ENCODE results near the gene SYT6. TPM values are rescaled to one million over a fixed set of nuclear protein-coding genes. Genes with fewer than 3 reads are reported as not detected.

SYT6 gene, protein sequence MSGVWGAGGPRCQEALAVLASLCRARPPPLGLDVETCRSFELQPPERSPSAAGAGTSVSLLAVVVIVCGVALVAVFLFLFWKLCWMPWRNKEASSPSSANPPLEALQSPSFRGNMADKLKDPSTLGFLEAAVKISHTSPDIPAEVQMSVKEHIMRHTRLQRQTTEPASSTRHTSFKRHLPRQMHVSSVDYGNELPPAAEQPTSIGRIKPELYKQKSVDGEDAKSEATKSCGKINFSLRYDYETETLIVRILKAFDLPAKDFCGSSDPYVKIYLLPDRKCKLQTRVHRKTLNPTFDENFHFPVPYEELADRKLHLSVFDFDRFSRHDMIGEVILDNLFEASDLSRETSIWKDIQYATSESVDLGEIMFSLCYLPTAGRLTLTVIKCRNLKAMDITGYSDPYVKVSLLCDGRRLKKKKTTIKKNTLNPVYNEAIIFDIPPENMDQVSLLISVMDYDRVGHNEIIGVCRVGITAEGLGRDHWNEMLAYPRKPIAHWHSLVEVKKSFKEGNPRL
- not detected for polyA plus RNA-seq

DNA sequence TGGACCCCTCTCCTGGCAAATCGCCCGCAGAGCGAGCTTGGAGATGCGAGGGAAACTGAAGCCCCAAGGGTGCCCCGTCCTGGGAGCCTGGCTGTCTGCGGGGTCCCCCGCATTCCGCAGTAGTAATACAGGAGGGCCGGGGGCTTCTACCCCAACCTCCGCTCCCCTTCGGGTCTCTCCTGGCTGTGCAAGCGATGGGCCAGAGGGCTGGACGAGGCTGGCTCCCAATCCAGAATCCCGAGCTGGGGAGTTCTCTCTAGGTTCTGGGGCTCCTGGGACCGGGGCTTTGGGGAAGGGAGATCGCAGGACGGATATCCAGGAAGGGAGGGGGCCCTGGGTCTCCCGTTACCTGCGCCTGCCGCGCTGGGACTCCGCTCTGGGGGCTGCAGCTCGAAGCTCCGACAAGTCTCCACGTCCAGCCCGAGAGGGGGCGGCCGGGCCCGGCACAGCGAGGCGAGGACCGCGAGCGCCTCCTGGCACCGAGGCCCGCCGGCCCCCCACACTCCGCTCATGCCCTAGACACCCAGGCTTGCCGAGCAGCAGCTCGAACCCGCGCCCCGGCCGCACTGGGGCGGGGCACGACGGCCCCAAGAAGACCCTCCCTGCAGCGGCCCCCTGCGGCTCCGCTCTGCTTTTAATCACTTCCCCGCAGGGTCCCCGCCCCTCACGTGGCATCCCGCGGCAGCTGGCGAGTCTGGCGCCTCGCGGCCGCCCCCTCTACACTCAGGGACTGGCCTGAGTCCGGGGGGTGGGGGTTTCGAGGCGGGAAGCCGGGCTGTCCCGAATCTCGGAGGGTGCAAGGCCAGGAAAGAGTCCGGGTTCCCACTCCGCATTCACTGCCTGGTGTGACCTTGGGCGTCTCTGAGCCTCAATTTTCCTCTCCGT lies at the start of gene SYT6:
Gene SYT6 (minus strand): TSS at position 609 of the 885 bp plus-strand sequence. CDS start 97 bp downstream, at position 512.
- H3K4me3 ChIP-seq (ENCODE audit: low read depth in 1 of 2, low read length in 2 of 2) = peak within 1 kb of the TSS in 1 of 2 donors; percentile 20
- peaks cover 9 to 11% of the 10 kb centered on the region in 2 donors for H3K4me1 ChIP-seq (ENCODE audit: control insufficient read depth in 2 of 2, insufficient read depth in 2 of 2, low read length in 1 of 2)
- WGBS, 2 donors = 2 to 3% methylated on average over 54 to 70 of the region's 70 CpGs

DNA sequence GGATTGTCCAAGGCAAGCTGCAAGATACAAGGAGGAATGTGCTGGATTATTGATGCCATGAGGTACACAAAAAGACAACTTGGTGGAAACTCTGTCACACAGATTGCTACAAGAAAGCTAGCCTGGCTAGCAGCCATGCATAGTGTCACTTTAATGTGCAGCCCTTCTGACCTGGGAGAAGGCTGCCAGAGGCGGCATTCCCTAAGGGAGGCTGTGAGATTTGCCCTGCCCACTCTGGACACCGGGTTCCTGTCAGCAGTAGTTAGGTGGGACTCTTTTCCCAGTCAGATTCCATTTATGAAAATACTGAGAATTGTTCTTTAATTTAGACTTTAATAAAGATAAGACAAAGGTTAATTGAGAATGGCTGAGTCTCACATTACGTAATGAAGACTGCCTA lies 47.8 kb upstream of the SYT6 start:
- Histone ChIP-seq H3K4me1 (ENCODE audit: control insufficient read depth in 2 of 2, insufficient read depth in 2 of 2, low read length in 1 of 2) (no peaks in the 10 kb centered on the region), H3K27ac (ENCODE audit: low read depth in 2 of 2, low read length in 1 of 2) (no peak overlapping the region), H3K9me3 (ENCODE audit: control insufficient read depth in 2 of 2, insufficient read depth in 1 of 2, low read depth in 1 of 2, low read length in 1 of 2) (no peaks in the 10 kb centered on the region), H3K27me3 (ENCODE audit: control insufficient read depth in 1 of 2, insufficient read depth in 2 of 2, low read length in 2 of 2) (peaks cover 0 to 2% of the 10 kb centered on the region in 2 donors), H3K36me3 (ENCODE audit: control insufficient read depth in 2 of 2, insufficient read depth in 2 of 2, low read length in 1 of 2) (no peaks in the 10 kb centered on the region), H3K4me3 (ENCODE audit: low read depth in 1 of 2, low read length in 2 of 2) (no peak overlapping the region)
- 57 to 60% methylated on average over 3 of the region's 3 CpGs for WGBS, 2 donors

More for the DNA sequence above, at the start of gene SYT6:
- Histone ChIP-seq H3K27ac (ENCODE audit: low read depth in 2 of 2, low read length in 1 of 2) (no peak within 1 kb of the TSS), H3K36me3 (ENCODE audit: control insufficient read depth in 2 of 2, insufficient read depth in 2 of 2, low read length in 1 of 2) (peaks cover 0 to 3% of the 10 kb centered on the region in 2 donors), H3K27me3 (ENCODE audit: control insufficient read depth in 1 of 2, insufficient read depth in 2 of 2, low read length in 2 of 2) (peaks cover 9 to 44% of the 10 kb centered on the region in 2 donors), H3K9me3 (ENCODE audit: control insufficient read depth in 2 of 2, insufficient read depth in 1 of 2, low read depth in 1 of 2, low read length in 1 of 2) (no peaks in the 10 kb centered on the region)

DNA sequence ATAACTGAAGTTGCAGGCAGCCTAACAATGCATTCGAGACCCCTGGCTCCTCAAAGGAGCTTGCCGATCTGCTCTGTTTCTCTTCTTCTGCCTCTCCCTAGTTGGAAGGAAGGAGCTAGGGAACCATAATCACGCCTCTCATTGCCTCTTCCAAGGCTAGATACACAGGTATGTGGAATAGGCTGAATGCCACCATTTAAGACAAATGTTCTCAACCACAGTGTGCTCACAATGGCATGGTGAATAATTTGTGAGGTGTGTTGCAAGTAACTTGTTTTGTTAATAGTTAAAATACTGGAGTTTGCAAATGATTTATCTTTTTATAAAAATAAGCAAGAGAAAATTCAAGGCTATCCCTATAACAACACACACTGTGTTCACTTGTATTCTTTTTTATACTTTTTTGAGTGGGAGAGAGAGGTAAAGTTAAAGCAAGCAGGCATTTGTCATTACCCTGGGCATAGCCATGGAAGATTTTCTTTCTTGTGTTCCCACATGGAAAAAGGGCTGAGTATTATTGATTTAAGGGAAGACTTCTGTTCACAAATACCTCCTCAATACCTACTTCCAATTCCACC lies 45.4 kb upstream of the SYT6 start:
- no peak overlapping the region for H3K27ac ChIP-seq (ENCODE audit: low read depth in 2 of 2, low read length in 1 of 2)
- H3K36me3 ChIP-seq (ENCODE audit: control insufficient read depth in 2 of 2, insufficient read depth in 2 of 2, low read length in 1 of 2) = no peaks in the 10 kb centered on the region
- H3K4me3 ChIP-seq (ENCODE audit: low read depth in 1 of 2, low read length in 2 of 2) = no peak overlapping the region
- H3K9me3 ChIP-seq (ENCODE audit: control insufficient read depth in 2 of 2, insufficient read depth in 1 of 2, low read depth in 1 of 2, low read length in 1 of 2) = no peaks in the 10 kb centered on the region
- peaks cover 0 to 2% of the 10 kb centered on the region in 2 donors for H3K27me3 ChIP-seq (ENCODE audit: control insufficient read depth in 1 of 2, insufficient read depth in 2 of 2, low read length in 2 of 2)
- no peaks in the 10 kb centered on the region for H3K4me1 ChIP-seq (ENCODE audit: control insufficient read depth in 2 of 2, insufficient read depth in 2 of 2, low read length in 1 of 2)
- WGBS, 2 donors = 78 to 79% methylated on average over 3 of the region's 3 CpGs

DNA sequence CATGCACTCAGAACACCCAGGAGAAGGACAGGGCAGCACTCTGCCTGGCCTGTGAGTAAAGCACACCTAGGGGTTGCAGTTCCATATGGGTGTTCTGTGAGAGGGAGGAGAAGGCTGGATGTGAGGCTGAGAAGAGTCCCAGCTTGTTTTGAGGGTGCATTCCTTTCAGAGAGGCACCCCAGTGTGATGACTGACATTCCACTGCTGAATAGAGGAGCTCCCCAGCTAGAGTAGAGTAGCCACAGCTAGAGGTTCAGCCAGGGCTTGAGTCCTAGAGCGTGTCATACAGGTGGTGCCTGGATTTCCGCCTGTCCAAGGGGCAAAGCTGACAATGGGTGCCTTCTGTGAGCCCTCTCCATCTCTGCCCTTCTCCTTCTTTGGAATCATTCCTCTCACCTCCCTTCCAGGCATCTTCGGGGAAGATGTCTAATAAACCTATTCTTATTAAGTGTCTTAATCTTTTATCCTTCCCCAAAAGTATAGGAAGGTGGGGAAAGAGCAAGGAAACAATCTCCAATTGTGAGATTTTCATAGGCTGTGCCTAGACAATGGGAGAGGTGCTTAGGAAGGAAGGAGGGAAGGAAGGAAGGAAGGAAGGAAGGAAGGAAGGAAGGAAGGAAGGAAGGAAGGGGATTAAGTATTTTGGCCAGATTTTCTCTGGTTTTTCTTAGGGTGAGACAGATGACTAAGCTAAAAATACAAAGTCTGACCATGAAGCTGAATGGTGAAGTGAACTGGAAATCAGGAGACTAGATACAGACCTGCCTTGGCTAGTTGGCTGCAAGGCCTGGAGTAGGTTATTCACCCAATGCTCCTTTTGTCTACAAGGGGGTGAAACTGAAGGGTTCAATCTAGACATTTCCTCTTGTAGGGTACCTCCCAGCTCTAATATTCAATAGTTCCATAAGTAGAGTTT lies 43.6 kb upstream of the SYT6 start:
- no peaks in the 10 kb centered on the region for H3K36me3 ChIP-seq (ENCODE audit: control insufficient read depth in 2 of 2, insufficient read depth in 2 of 2, low read length in 1 of 2)
- no peaks in the 10 kb centered on the region for H3K9me3 ChIP-seq (ENCODE audit: control insufficient read depth in 2 of 2, insufficient read depth in 1 of 2, low read depth in 1 of 2, low read length in 1 of 2)
- 71 to 79% methylated on average over 3 of the region's 3 CpGs for WGBS, 2 donors
- H3K4me3 ChIP-seq (ENCODE audit: low read depth in 1 of 2, low read length in 2 of 2) = no peak overlapping the region
- H3K27ac ChIP-seq (ENCODE audit: low read depth in 2 of 2, low read length in 1 of 2) = no peak overlapping the region
- H3K27me3 ChIP-seq (ENCODE audit: control insufficient read depth in 1 of 2, insufficient read depth in 2 of 2, low read length in 2 of 2) = no peaks in the 10 kb centered on the region
- no peaks in the 10 kb centered on the region for H3K4me1 ChIP-seq (ENCODE audit: control insufficient read depth in 2 of 2, insufficient read depth in 2 of 2, low read length in 1 of 2)

DNA sequence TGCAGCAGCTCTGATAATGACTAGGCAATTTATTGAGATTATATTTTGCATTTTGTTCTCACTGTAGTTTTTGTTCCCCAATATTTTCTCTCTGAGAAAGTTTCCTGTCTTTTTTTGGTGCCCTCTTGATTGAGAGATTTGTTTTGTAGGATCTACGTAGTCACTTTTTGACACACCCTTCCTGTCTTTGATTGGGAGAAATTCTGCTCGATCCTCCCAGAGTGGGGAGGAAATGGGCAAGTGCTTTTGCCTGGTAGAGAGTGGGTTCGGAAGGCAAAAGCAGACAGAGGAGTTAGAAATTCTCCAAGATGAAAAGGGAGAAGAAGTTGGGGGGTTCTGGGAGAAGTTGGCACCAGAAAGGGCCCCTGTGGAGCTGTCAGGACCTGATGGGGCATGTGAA lies 42.1 kb upstream of the SYT6 start:
- Histone ChIP-seq H3K36me3 (ENCODE audit: control insufficient read depth in 2 of 2, insufficient read depth in 2 of 2, low read length in 1 of 2) (no peaks in the 10 kb centered on the region), H3K27me3 (ENCODE audit: control insufficient read depth in 1 of 2, insufficient read depth in 2 of 2, low read length in 2 of 2) (no peaks in the 10 kb centered on the region), H3K4me3 (ENCODE audit: low read depth in 1 of 2, low read length in 2 of 2) (no peak overlapping the region), H3K9me3 (ENCODE audit: control insufficient read depth in 2 of 2, insufficient read depth in 1 of 2, low read depth in 1 of 2, low read length in 1 of 2) (no peaks in the 10 kb centered on the region), H3K27ac (ENCODE audit: low read depth in 2 of 2, low read length in 1 of 2) (no peak overlapping the region), H3K4me1 (ENCODE audit: control insufficient read depth in 2 of 2, insufficient read depth in 2 of 2, low read length in 1 of 2) (no peaks in the 10 kb centered on the region)
- WGBS, 2 donors = 40 to 55% methylated on average over 3 of the region's 3 CpGs

DNA sequence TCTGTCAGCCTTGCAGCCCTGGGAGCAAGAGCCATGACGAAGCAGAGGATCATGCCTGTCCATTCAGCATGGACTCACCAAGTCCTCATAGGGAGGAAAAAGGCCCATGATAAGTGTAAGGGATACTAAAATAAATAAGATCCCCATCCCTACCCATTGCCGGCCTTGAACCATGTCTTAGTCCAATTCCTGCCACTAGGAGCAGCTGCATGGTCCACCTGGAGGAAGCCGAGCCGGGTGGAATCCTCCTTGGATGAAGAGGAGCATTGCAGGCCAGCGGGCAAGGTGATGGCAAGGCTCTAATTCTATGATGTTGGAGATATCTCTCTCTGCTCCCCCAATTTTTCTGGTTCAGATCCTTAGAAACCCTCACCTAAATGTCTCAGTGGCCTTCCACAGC lies 38.7 kb upstream of the SYT6 start:
- no peaks in the 10 kb centered on the region for H3K27me3 ChIP-seq (ENCODE audit: control insufficient read depth in 1 of 2, insufficient read depth in 2 of 2, low read length in 2 of 2)
- H3K4me3 ChIP-seq (ENCODE audit: low read depth in 1 of 2, low read length in 2 of 2) = no peak overlapping the region
- no peaks in the 10 kb centered on the region for H3K9me3 ChIP-seq (ENCODE audit: control insufficient read depth in 2 of 2, insufficient read depth in 1 of 2, low read depth in 1 of 2, low read length in 1 of 2)
- no peaks in the 10 kb centered on the region for H3K4me1 ChIP-seq (ENCODE audit: control insufficient read depth in 2 of 2, insufficient read depth in 2 of 2, low read length in 1 of 2)
- no peak overlapping the region for H3K27ac ChIP-seq (ENCODE audit: low read depth in 2 of 2, low read length in 1 of 2)
- H3K36me3 ChIP-seq (ENCODE audit: control insufficient read depth in 2 of 2, insufficient read depth in 2 of 2, low read length in 1 of 2) = no peaks in the 10 kb centered on the region
- WGBS, 2 donors = 72 to 75% methylated on average over 5 of the region's 5 CpGs

DNA sequence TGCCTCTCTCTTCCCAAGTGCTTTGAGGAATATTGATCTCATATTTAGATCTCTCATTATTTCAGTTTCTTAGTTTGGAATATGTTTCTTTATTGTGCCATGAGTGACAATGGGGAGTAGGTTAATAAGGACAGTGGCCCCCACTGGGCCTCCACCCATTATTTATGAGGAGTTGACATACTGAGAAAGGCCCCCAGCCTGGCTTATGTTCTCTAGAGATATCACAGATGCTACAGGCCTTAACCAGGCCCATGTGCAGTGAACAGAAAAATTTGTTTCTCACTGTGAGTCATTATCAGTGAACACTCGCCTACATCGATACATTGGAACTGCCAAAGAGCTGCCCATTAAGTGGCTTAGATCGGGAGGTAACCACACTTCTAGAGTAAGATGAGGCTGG lies 35.7 kb upstream of the SYT6 start:
- WGBS, 2 donors = 94 to 95% methylated on average over 3 of the region's 3 CpGs
- no peaks in the 10 kb centered on the region for H3K4me1 ChIP-seq (ENCODE audit: control insufficient read depth in 2 of 2, insufficient read depth in 2 of 2, low read length in 1 of 2)
- H3K36me3 ChIP-seq (ENCODE audit: control insufficient read depth in 2 of 2, insufficient read depth in 2 of 2, low read length in 1 of 2) = no peaks in the 10 kb centered on the region

DNA sequence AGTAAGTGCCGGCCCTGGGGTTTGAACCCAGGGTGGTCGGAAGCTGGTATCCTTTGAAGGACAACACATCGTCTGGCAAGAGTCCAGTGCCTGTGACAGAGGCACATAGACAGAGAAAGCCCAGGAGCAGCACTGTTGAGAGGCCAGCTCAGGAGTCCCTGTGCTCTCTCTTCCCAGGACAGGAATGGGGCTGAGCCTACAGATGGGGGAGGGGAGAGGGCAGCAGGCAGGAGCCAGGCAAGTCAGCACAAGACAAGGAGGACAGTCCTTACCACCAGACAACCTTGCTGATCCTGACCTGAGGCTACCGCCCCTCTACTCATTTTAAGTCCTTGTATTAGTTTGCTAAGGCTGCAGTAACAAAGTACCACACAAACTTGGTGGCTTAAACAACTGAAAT lies 27.7 kb upstream of the SYT6 start:
- H3K4me1 ChIP-seq (ENCODE audit: control insufficient read depth in 2 of 2, insufficient read depth in 2 of 2, low read length in 1 of 2) = no peaks in the 10 kb centered on the region
- H3K9me3 ChIP-seq (ENCODE audit: control insufficient read depth in 2 of 2, insufficient read depth in 1 of 2, low read depth in 1 of 2, low read length in 1 of 2) = no peaks in the 10 kb centered on the region
- no peak overlapping the region for H3K27ac ChIP-seq (ENCODE audit: low read depth in 2 of 2, low read length in 1 of 2)
- 88 to 91% methylated on average over 4 of the region's 4 CpGs for WGBS, 2 donors
- no peaks in the 10 kb centered on the region for H3K27me3 ChIP-seq (ENCODE audit: control insufficient read depth in 1 of 2, insufficient read depth in 2 of 2, low read length in 2 of 2)
- H3K36me3 ChIP-seq (ENCODE audit: control insufficient read depth in 2 of 2, insufficient read depth in 2 of 2, low read length in 1 of 2) = no peaks in the 10 kb centered on the region
- no peak overlapping the region for H3K4me3 ChIP-seq (ENCODE audit: low read depth in 1 of 2, low read length in 2 of 2)

More for the DNA sequence above, 35.7 kb upstream of the SYT6 start:
- Histone ChIP-seq H3K4me3 (ENCODE audit: low read depth in 1 of 2, low read length in 2 of 2) (no peak overlapping the region), H3K9me3 (ENCODE audit: control insufficient read depth in 2 of 2, insufficient read depth in 1 of 2, low read depth in 1 of 2, low read length in 1 of 2) (no peaks in the 10 kb centered on the region), H3K27me3 (ENCODE audit: control insufficient read depth in 1 of 2, insufficient read depth in 2 of 2, low read length in 2 of 2) (no peaks in the 10 kb centered on the region), H3K27ac (ENCODE audit: low read depth in 2 of 2, low read length in 1 of 2) (no peak overlapping the region)
